ENCODE data around the gene CLCN3.

DNA sequence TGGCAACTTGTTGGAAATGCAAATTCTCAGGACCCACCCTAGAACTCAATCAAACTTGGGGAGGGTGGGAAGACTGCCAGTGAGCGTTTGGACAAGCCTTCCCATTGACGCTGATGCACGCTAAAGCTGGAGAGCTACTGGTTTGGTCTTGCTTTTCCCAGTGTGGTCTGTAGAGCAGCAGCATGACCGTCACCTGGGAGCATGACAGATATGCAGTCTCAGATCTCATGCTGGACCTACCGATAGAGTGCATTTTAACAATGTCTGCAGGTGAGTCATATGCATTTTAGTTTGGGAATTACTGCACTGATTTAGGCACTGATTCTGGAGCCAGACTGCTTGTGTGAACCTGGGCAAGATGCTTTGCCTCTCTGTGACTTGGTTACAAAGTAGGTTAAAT, 110.2 kb downstream of the CLCN3 start:
- TF ChIP-seq BCL11A (IDR thresholded peaks at IDR 0.05; ENCODE audit: low read depth, low read length) (no peak), POLR2A (IDR thresholded peaks at IDR 0.05; ENCODE audit: low read depth, low read length) (no peak), NR2F1 (conservative IDR thresholded peaks at IDR 0.05) (no peak), CTCF (IDR thresholded peaks at IDR 0.05 in 2 of 3, conservative IDR thresholded peaks at IDR 0.05 in 1 of 3; ENCODE audit: control insufficient read depth in 2 of 3, extremely low read depth in 1 of 3, insufficient read depth in 1 of 3, low read depth in 3 of 3, low read length in 3 of 3) (no peak), CREB1 (IDR thresholded peaks at IDR 0.05; ENCODE audit: low read depth) (no peak), RAD51 (IDR thresholded peaks at IDR 0.05) (no peak), CEBPB (IDR thresholded peaks at IDR 0.05; ENCODE audit: borderline replicate concordance in 1 of 2, low read depth in 2 of 2, low read length in 2 of 2) (no peak), POU2F2 (IDR thresholded peaks at IDR 0.05; ENCODE audit: borderline replicate concordance, low read depth, low read length) (no peak), EZH2 (IDR thresholded peaks at IDR 0.05; ENCODE audit: borderline replicate concordance, control insufficient read depth, low read depth, low read length) (no peak)
